Suprapubic skin (tissue), 4 donors: ENCODE data around the gene ANKRD17. TPM values are rescaled to one million over a fixed set of nuclear protein-coding genes. Genes with fewer than 3 reads are reported as not detected.
"Not testable (repeated sequence)": the region's sequence is repeated elsewhere in the genome, so short reads cannot be mapped to it uniquely, and the experiment has no call there.

Source experiments
- DNase-seq, 2 donors: peaks; one replicate each; pipeline ENCODE4 v3.0.0-alpha.2; 2019; ENCODE audit warnings: low spot score in 2 of 2
- H3K27ac ChIP-seq: fragments of 200-600 bp; sonication (generic); one replicate; pipeline ENCODE4 v1.5.1; 2019
- H3K27me3 ChIP-seq: fragments of 200-600 bp; sonication (generic); one replicate; pipeline ENCODE4 v1.5.1; 2019
- H3K36me3 ChIP-seq: fragments of 200-600 bp; sonication (generic); one replicate; pipeline ENCODE4 v1.5.1; 2019
- H3K4me1 ChIP-seq: fragments of 200-600 bp; sonication (generic); one replicate; pipeline ENCODE4 v1.5.1; 2019
- H3K4me3 ChIP-seq: fragments of 200-600 bp; sonication (generic); one replicate; pipeline ENCODE4 v1.5.1; 2019; ENCODE audit warnings: mild to moderate bottlenecking
- H3K9me3 ChIP-seq: fragments of 200-600 bp; sonication (generic); one replicate; pipeline ENCODE4 v1.5.1; 2019
- CTCF ChIP-seq, 2 donors: fragments of 200-600 bp in 1 of 2; fragments of 450-650 bp in 1 of 2; sonication (generic) in 1 of 2; IDR thresholded peaks; one replicate each; pipeline ENCODE4 v1.5.1; 2016 to 2019; ENCODE audit warnings: antibody characterized with exemption in 2 of 2, mild to moderate bottlenecking in 1 of 2, moderate library complexity in 1 of 2
- EP300 ChIP-seq: sonication (generic); formaldehyde crosslinking; IDR thresholded peaks from one replicate; pipeline ENCODE4 v1.6.1; 2017; ENCODE audit warnings: antibody characterized with exemption
- POLR2A ChIP-seq, 2 donors: fragments of 450-650 bp; IDR thresholded peaks; one replicate each; pipeline ENCODE4 v1.6.1; 2017; ENCODE audit warnings: antibody characterized with exemption in 2 of 2, mild to moderate bottlenecking in 2 of 2, moderate library complexity in 2 of 2
- POLR2AphosphoS5 ChIP-seq, 3 donors: sonication (generic); formaldehyde crosslinking; IDR thresholded peaks; one replicate each; pipeline ENCODE4 v1.6.1; 2017; ENCODE audit warnings: antibody characterized with exemption in 3 of 3
- WGBS: methylation state at CpG from one replicate; pipeline ENCODE4 v1.1.5; 2018; 5-methylcytosine and 5-hydroxymethylcytosine counted together
- total RNA-seq, 4 donors: library from RNA; depleted of rRNA; stranded (reverse); fragments of >200 nt; gene quantifications; one replicate each; pipeline ENCODE4 v1.1.0, GENCODE V29; 2016

Gene ANKRD17
- total RNA-seq, 4 donors from 2014 or later: 68.2 to 80.2 (median 71.1) TPM

DNA sequence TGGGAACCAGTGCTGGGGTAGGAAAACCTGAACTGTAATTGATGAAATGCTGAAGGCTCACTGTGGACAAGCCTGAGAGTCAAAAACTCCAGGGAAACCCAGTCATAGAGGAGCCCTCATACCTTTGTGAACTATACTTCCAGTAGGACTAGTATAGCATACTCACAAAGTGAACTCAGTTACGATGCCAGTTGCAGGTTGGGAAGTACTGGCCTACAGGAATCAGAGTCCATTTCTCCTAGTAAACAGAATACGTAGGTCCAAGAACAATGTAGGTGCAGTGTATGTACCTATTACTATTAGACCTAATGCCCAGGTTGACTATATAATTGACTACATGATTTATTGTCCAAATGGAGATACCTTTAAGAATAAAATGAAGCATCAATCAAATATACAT lies 8.5 kb upstream of the ANKRD17 start:
- 92% methylated on average over 2 of the region's 2 CpGs for WGBS

DNA sequence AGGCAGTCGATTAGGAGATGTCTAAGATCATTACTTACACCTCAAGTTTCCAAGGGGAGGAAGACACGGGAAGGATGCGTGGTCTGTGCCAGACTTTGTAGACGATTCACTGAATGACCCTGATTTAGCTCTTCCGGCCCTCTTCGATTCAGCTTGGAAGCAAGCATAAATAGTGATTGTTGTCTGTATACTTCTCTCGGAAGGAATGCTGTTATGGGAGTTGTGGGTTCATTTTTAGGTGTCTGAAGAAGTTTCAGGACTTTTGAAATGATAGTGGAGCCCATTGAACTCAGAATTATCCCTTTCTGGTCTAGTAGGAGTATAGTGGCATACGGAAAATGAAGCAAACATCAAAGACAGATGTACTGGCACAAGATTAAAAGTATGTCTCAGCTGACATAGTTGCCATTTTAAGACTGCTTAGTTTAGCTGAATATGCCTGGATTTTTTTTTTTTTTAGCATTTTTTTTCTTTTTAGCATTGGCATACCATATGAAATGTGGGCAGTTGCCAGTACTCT lies 1.0 kb upstream of the ANKRD17 start:
- TF ChIP-seq POLR2A (IDR thresholded peaks at IDR 0.05) (no peak), CTCF (IDR thresholded peaks at IDR 0.05) (no peak), POLR2AphosphoS5 (IDR thresholded peaks at IDR 0.05) (no peak), EP300 (no peak)
- 2% methylated on average over 8 of the region's 8 CpGs for WGBS

More for the DNA sequence above, 8.5 kb upstream of the ANKRD17 start:
- Histone ChIP-seq H3K9me3 (no peaks in the 10 kb centered on the region), H3K36me3 (no peaks in the 10 kb centered on the region), H3K27ac (no peak overlapping the region), H3K27me3 (no peaks in the 10 kb centered on the region), H3K4me1 (no peaks in the 10 kb centered on the region), H3K4me3 (no peak overlapping the region)
- no peak for TF ChIP-seq CTCF (IDR thresholded peaks at IDR 0.05)
- no peak for TF ChIP-seq POLR2AphosphoS5 (IDR thresholded peaks at IDR 0.05)
- TF ChIP-seq EP300: no peak
- TF ChIP-seq POLR2A (IDR thresholded peaks at IDR 0.05): no peak
- DNase-seq: no peak

GRCh38 chr4:73258436-73258685 lies 237 bp downstream of the ANKRD17 start:
- Histone ChIP-seq H3K4me1 (peaks cover 59% of the 10 kb centered on the region), H3K27me3 (no peaks in the 10 kb centered on the region), H3K9me3 (no peaks in the 10 kb centered on the region), H3K36me3 (no peaks in the 10 kb centered on the region), H3K27ac (peak overlapping the region; percentile 95), H3K4me3 (peak overlapping the region; percentile 80)
- WGBS: 0% methylated on average over 7 of the region's 30 CpGs
- no peak for TF ChIP-seq POLR2AphosphoS5 (IDR thresholded peaks at IDR 0.05)
- no peak for TF ChIP-seq EP300
- peak in 1 of 2 donors; percentile 8 for TF ChIP-seq CTCF (IDR thresholded peaks at IDR 0.05)
- DNase-seq: no peak

More for the DNA sequence above, 1.0 kb upstream of the ANKRD17 start:
- peak in 1 of 2 donors; percentile 50 for DNase-seq
- Histone ChIP-seq H3K36me3 (no peaks in the 10 kb centered on the region), H3K9me3 (no peaks in the 10 kb centered on the region), H3K27me3 (no peaks in the 10 kb centered on the region), H3K4me1 (peaks cover 47% of the 10 kb centered on the region), H3K4me3 (peak overlapping the region; percentile 80), H3K27ac (peak overlapping the region; percentile 95)

DNA sequence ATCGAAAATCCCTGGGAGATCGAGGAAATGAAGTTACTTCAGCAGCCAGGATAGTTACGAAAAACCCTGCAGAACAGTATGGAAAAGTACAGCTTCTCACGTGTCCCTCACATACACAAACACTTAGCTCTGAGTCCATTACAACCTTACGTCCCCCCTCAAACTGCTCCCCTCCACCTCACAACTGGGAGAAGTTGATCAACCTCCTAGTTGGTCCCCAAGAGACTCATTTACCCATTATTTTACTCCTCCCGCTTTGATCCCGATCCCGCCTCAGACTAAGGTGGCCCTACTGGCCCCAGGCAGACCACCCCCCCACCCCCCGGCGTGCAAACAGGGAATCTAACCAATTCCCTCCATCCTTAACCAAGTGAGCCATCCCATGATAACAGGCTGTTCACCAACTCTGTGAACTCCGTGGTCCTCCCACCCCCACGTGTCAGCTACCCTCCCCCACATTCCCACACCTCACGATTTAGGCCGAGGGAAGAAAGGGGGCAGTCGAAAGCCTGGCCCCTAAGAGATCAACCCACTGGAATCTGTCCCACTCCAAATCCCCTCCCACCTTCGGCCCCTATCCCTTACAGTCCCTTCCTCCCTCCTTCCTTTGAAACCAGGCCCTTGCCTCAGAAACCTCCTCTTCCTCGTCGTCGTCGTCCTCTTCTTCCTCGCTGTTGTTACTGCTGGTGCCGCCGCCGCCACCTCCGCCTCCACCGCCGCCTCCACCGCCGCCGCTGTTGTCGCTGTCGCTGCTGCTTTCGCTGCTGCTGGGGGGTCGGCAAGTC lies 755 bp downstream of the ANKRD17 start:
- TF ChIP-seq CTCF (IDR thresholded peaks at IDR 0.05) (no peak), POLR2A (IDR thresholded peaks at IDR 0.05) (no peak), POLR2AphosphoS5 (IDR thresholded peaks at IDR 0.05) (no peak), EP300 (no peak)
- peaks cover 64% of the 10 kb centered on the region for H3K4me1 ChIP-seq

DNA sequence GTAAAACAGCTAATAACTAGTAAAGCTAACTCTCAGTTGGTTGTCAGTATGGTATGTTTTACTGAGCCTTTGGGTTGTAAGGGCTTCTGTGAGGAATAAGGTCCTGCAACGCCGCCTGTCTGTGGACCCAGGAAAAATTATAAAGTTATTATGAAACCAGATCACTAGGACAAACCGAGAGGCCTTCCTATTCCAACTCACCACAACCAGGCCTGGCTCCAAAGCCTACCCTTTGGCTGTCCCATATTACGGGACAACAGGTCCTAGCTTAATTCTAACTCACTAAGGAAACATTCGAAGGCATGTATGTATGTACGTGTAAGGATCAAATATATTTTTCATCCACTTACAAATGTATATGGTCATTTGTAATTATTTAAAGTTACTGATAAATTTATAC lies 1.4 kb downstream of the ANKRD17 start:
- peaks cover 70% of the 10 kb centered on the region for H3K4me1 ChIP-seq
- WGBS: 4% methylated on average over 6 of the region's 6 CpGs
- TF ChIP-seq POLR2AphosphoS5 (IDR thresholded peaks at IDR 0.05) (no peak), CTCF (IDR thresholded peaks at IDR 0.05) (peak; percentile 54 to 56)
- H3K4me3 ChIP-seq: peak overlapping the region; percentile 80
- H3K9me3 ChIP-seq: no peaks in the 10 kb centered on the region
- peak; percentile 81 to 83 for DNase-seq
- H3K27ac ChIP-seq: peak overlapping the region; percentile 95
- no peaks in the 10 kb centered on the region for H3K27me3 ChIP-seq
- H3K36me3 ChIP-seq: no peaks in the 10 kb centered on the region

More for the DNA sequence above, 755 bp downstream of the ANKRD17 start:
- Histone ChIP-seq H3K4me3 (peak overlapping the region; percentile 80), H3K36me3 (no peaks in the 10 kb centered on the region), H3K27ac (peak overlapping the region; percentile 95), H3K9me3 (no peaks in the 10 kb centered on the region), H3K27me3 (no peaks in the 10 kb centered on the region)
- DNase-seq: peak in 1 of 2 donors; percentile 71
- WGBS: under 1% methylated on average over 33 of the region's 34 CpGs

- not testable (repeated sequence) for H3K9me3 ChIP-seq, H3K27me3 ChIP-seq, H3K27ac ChIP-seq, DNase-seq, H3K36me3 ChIP-seq
- peaks cover 68% of the 10 kb centered on the region for H3K4me1 ChIP-seq
- peak overlapping the region; percentile 80 for H3K4me3 ChIP-seq
- WGBS: 81% methylated on average over 8 of the region's 8 CpGs
Measured at GRCh38 chr4:73255847-73256246, 2.8 kb downstream of the ANKRD17 start.
